Dermis blood vessel endothelial cell (primary cell): Measurements from ENCODE around the gene PXDN. TPM values are rescaled to one million over a fixed set of nuclear protein-coding genes. Genes with fewer than 3 reads are reported as not detected.
"Not testable (repeated sequence)": the region's sequence is repeated elsewhere in the genome, so short reads cannot be mapped to it uniquely, and the experiment has no call there.

ENCODE experiments used
- DNase-seq: peaks from one replicate; pipeline ENCODE4 v3.0.0; 2010
- total RNA-seq: library from RNA; depleted of rRNA; stranded (reverse); fragments of >200 nt; gene quantifications from 2 replicates; pipeline ENCODE4 v1.2.3, GENCODE V29; 2014

PXDN gene
- total RNA-seq, 1 donor from 2014 or later: 563 TPM

DNA sequence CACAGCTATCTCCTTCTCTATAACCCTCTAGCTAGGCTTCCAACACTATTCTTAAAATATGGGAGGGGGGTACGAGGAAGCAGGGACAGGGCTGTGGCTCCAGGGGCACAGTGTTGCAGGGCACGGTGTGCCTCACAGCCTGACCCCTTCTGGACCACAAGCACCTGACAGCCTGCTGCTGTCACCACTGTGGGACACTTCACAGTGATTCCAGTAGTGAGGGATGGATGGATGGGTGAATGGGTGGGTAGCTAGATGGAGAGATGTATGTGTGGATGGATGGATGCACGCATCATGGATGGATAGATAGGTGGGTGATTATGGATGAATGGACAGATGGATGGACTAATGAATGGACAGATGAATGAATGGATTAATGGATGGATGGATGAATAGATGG lies 21.6 kb downstream of the PXDN start:
- DNase-seq: no peak

DNA sequence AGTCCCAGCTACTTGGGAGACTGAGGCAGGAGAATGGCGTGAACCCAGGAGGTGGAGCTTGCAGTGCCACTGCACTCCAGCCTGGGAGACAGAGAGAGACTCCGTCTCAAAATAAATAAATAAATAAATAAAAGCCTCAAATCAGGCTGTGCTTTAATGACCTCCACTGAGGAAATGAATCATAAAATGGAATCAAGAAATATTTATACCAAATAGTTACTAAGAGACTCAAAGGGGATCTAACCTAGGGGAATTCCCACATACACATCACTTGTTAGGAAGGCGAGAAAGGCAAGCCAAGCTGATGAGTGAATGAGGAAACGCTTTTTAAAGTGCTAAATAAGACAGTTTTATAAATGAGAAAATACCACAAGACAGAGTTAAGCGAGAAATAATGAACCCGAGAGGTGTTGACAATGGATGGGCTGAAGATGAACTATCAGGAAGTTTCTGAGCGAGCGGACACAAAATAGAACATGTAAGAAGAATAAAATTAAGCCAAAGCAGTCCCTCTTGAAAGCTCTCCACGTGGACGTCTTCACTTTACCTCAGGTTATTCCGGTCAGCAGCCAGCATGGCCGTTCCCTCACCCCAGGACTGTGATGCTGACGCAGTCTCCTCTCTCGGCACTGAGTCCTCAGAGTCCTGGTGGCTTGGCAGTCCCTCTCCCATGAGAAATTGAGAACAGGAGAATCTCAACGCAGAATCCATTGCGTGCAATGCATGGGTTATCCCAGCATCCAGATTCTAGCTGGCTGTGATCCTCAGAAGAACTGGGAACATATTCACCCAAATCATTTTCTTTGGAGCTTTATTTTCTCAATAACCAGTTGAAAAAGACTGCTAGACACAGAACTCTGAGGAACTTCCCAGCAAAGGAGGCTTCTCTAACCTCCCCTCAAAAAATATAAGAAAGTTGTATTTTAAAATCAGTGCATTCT lies 22.3 kb downstream of the PXDN start:
- peak; percentile 95 for DNase-seq

DNA sequence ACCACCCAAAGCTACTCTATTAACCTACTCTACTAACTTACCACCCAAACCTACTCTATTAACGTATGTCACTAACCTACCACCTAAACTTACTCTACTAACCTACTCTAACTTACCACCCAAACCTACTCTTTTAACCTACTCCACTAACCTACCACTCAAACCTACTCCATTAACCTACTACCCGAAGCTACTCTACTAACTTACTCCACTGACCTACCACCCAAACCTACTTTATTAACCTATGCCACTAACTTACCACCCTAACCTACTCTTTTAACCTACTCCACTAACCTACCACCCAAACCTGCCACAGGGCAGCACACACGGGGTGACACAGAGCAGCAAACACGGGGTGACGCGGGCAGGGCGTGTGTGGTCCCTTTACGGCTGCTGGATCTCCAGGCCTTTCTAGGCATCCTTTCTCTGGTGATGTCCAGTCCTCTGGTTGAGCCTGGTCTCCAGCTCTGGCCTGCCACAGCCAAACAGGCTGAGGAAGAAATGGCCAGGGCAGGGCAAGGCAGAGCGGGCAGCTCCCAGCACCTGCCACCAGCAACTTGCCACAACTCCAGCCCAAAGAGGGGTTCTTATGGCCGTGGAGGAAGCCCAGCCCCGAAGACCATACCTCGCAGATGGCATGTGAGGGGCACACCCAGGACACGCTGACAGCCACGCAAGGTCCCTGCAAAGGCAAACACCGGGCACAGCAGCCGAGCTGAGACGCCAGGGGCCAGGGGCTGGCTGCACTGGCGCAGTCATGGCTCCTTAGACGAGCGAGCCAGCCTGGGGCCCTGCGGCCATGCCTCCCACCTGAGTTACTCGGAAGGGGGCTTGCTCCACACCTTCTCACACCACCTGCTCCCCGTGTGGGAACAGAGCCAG lies 25.7 kb downstream of the PXDN start:
- DNase-seq: peak; percentile 38

DNA sequence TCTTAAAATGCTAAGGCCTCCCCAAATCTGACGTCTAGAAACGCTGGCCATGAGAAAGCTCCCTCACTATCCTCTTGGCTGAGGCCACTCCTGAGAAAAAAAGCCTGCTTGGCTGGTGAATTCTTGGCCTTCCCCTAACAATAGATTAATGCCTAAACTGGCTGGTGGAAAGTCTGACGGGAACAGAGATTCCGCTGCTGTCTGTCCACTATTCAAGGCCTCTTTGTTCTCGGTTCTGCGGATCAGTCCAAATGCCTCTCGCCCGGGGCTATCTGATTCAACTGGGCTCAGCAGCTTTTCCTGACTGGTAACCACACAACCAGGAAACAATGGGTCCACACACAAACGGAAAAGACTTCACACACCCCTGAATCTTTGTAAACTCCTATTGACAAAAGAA lies 27.2 kb downstream of the PXDN start:
- DNase-seq: peak; percentile 97

DNA sequence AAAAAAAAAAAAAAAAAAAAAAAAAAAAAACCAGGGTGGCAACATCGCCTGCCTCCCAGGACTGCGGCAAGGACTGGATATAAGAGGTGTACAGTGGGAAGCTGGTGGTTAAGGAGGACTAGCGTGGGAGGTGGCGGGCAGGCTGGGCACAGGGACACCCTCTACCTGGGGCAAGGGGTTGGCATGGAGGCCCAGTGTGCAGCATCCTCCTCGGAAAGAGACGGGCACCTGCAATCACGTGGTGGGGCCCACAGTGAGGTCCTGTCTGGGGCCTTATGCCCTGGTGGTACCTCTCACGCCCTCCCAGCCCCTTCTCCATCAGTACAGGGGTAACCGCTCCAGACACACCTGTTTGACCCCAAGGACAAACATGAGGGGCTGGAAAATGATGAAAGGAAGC lies 27.9 kb downstream of the PXDN start:
- DNase-seq: no peak

DNA sequence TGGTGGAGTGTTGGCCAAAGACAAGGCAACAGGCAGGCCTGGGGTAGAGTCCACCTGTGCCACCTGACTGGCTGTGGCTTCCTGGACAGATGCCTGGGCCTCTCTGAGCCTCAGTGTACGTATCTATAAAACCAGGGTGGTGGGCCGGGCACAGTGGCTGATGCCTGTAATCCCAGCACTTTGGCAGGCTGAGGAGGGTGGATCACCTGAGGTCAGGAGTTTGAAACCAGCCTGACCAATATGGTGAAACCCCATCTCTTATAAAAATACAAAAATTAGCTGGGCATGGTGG lies 28.4 kb downstream of the PXDN start:
- not testable (repeated sequence) for DNase-seq

DNA sequence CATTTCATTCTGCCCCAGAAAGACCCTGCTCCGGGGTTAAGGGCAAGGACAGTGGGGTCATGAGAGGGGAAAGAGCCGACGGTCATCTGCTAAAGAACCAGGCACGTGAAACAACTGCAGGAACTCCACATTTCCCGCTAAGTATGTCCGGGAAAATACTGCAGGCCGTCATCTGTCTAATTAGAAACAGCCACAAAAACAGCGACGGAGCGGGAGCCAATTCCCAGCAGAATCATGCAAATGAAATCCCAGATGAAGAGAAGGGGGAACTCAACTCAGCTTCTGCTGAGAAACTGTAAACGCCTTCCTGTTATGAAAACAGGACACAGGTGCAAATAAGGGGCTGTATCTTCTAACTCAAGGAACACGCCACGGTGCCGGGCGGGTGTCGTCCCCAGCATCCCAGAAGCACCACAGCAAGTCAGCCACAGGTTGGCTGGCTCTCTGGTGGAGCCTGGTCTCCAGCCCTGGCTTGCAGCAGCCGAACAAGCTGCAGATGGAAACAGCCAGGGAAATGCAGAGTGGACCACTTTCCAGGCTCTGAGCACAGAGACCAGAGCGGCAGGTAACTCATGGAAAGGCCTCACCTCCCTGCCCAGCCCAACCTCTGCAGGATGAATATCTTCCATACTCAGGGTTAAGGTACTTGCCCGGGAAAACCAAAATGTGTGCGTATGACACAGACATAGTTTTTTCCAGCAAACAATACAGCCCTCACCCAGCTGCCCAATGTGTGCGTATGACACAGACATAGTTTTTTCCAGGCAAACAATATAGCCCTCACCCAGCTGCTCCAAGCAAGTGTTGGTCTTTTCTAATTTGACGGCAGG lies 28.9 kb downstream of the PXDN start:
- peak; percentile 91 for DNase-seq

DNA sequence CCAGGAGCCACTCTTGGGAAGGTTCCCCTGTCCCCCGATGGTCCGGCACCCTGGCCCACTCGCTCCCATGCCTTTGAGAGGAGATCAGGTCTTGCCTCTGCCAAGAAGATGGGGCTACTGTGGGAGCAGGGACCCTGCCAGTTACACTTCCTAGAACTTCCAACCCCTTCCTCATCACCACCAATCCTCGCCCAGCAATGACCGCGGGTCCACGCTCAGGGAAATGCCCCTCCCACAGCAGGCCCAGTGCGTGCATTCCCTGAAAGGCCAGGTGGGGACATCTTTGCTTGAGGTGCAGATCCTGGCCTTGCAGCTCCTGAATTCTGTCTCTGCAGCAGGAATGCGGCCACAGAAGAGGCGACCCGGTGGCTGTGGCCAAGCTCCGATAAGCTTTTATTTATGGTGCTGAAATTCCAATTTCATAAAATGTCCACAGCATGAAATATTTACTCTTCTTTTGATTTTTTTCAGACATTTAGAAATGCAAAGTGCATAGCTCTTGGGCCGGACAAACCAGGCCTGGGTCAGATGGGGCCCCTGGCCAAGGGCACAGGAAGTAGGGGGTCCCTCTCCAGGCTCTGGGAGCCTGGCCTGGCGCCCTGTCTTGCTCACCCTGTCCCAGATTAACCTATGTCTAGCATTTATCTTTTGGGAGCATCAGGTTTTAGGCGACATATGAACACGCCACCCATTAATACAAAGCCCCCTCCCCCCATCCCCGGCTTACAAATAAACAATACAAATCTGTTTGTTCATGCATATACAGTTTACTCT lies 29.8 kb downstream of the PXDN start:
- DNase-seq: no peak

DNA sequence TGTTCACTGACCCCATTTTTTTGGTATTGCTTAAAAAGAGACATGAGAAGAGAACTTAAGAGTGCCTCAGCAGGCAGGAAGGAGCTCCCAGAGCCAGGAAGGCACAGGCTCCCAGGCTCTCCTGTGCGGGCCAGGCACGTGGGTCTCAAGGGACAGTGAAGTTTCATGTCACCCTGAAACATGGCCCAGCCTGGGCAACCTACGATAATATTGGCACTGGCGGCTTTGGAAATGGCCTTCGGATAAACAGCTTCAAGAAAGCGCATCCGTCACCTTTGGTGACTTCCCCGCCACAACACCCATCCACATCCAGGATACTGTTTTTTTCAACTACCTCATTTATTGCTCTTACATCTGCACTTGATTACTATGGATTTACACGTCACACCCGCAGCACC lies 30.5 kb downstream of the PXDN start:
- DNase-seq: no peak

DNA sequence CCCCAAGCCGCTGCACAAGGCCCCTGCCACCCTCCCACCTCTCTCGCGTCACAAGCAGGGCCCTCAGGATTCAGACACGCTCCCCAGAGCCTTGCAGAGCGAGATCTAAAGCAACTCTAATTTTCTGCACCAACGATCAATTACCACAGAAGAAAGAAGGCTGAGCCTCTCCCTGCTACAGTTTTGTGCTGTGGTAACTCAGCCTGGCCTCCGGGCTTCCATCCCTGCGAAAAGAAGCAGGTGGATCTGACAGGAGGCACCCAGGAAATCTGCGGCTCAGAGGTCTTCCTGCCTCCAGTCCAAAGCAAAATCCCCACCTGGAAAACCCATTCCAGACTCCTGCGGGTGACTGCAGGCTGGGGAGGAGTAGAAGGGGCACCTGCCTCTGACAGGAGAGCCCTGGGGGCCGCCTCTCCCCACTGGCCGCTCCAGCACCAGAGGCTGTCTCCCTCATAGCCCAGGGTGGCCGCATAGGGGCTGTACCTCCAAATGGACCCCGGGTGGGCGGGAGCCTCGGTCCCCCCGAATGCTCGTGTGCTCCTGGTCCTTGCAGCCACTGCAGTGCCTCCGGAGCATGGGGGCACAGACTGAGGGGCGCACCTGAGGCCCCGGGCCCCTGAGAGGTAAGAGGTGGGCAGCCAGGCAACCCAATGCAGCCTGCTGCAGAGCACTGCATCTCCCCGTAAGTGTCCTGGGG lies 31.0 kb downstream of the PXDN start:
- no peak for DNase-seq

DNA sequence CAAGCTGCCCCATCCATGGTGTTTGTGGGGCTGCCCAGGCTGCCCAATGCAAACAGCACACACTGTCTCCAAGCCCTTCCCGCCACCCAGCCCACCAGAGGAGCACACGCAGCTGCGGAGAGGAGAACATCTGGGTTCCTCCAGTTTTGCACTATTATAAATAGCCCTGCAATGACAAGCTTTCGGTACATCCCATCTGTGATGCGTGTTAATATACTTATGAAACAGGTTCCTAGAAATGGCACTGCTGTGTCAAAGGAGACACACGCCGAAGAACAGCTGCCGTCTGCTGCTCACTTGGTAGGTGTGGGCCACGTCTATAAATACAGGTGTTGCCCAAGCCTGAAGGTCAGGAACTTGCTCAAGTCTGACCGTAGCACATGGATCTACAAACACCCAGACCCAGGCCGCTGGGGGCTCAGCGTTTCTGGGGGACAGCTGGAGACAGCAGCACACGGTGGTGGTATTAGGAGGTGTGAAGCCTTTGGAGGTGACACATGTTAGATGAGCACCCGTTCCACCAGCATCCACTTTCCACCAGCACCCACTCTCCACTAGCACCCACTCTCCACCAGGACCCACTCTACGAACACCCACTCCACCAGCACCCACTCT lies 34.3 kb downstream of the PXDN start:
- DNase-seq: no peak

DNA sequence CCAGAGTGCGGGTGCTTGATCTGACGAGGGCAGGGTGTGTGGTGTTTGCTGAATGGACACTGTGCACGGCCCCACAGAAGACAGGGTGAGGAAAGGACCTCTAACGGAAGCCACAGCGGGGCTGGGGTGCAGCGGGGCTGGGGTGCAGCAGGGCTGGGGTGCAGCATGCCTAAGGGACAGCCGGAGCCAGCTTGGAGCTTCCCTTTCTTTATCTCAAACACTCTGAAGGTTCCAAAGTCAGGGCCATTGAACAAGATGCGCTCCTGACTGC lies 35.0 kb downstream of the PXDN start:
- no peak for DNase-seq

DNA sequence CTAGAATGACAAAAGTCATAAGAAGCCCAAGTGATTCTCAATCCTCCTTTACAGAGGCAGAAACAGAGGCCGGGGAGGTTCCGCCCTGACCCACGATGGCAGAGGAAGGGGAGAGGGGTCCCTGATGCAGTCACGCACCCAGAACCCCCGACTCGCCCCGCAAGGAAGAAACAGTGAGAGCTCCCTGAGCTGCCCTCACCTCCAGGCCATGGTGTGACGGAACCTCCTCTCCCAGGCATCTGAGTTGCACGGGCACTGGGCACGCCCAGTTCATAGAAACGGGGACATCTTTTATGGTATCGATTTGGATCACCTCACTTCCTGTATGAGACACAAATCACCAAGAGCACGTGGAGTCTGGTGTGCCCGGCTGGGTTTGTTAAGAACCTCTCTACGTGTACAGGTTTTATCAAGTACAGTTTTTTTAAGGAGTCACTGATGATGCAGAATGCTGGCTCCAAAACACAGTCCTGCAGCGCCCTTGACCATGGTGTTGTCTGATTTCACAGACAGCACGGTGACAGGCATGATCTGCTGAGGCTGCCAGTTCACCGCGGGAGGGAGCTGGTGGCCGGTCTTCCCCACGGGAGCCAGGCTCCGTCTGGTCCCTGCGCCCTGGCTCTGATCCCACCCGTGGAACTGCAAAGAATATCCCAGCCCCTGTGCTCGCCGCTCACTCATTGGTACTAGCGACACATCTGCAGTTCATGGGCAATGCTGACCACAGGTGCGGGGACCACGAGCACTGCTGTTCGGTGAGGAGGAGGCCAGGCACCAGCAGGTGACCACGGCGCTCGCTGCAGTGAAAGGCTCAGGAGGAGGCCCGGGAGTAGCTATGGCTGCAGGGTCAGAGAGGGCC lies 35.6 kb downstream of the PXDN start:
- DNase-seq: peak; percentile 31

DNA sequence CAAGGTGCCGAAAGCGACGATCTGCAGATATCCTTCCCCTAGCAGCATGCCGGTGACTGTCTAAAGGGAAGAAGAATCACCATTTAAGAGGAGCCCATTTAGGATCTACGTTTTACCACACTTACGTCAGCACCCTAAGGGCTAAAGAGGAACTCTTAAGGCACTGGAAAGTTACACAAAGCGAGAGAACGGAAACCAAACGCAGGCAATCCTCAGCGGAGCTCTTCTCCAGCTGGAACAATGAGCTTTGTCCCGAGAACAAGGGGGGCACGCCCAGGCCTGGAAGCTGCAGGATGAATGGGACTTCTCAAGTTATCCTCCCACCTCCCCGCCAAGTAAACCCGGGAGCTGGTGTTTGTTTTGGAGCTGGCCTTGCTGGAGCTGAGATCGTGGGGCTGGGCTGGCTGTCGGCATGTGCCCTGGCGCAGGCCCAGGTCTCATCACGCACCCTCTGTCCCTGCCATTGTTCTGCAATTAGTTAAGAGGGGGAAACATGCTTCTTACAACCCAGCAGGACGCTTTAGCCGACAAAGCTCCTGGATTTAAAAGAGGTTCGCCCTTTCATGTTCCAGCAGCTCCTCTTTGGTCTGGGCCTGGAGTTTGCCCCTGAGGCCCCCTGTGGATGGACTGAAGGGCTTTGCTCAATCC lies 36.4 kb downstream of the PXDN start:
- DNase-seq: peak; percentile 98

DNA sequence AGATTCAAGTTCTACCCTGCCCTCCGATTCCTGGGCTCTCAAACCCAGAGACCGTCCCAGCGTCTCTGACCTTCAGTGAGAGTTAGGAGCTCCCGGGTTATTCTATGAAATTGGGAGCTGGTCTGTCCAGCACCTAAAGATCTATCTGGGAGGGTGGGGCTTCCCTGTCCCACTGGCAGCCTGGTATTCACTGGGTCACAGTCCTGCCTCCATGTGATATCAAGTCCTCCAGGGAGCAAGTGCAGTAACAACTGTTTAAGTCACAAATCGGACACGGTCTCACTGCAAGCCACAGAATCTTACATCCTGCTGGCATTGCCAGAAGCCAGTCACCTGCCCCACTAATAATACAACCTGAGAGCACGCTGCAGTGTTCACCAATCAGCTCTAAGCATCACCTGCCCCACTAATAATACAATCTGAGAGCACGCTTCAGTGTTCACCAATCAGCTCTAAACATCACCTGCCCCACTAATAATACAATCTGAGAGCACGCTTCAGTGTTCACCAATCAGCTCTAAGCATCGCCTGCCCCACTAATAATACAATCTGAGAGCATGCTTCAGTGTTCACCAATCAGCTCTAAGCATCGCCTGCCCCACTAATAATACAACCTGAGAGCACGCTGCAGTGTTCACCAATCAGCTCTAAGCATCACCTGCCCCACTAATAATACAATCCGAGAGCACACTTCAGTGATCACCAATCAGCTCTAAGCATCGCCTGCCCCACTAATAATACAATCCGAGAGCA lies 38.0 kb downstream of the PXDN start:
- not testable (repeated sequence) for DNase-seq

DNA sequence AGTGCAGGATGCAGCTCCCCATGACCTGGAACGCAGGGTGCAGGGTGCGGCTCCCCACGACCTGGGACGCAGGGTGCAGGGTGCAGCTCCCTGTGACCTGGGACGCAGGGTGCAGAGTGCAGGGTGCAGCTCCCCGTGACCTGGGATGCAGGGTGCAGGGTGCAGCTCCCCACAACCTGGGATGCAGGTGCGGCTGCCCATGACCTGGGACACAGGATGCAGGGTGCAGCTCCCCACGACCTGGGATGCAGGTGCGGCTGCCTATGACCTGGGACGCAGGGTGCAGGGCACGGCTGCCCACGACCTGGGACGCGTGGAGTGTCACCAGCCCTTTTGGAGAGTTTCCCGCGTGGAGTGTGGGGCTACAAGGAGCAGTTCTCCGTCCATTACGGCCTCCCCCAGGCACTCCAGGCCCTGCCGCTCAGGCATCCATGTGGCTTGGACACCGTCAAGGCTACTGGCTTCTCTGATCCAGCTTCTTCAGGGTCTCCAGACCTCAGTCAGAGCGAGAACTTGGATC lies 38.7 kb downstream of the PXDN start:
- no peak for DNase-seq

DNA sequence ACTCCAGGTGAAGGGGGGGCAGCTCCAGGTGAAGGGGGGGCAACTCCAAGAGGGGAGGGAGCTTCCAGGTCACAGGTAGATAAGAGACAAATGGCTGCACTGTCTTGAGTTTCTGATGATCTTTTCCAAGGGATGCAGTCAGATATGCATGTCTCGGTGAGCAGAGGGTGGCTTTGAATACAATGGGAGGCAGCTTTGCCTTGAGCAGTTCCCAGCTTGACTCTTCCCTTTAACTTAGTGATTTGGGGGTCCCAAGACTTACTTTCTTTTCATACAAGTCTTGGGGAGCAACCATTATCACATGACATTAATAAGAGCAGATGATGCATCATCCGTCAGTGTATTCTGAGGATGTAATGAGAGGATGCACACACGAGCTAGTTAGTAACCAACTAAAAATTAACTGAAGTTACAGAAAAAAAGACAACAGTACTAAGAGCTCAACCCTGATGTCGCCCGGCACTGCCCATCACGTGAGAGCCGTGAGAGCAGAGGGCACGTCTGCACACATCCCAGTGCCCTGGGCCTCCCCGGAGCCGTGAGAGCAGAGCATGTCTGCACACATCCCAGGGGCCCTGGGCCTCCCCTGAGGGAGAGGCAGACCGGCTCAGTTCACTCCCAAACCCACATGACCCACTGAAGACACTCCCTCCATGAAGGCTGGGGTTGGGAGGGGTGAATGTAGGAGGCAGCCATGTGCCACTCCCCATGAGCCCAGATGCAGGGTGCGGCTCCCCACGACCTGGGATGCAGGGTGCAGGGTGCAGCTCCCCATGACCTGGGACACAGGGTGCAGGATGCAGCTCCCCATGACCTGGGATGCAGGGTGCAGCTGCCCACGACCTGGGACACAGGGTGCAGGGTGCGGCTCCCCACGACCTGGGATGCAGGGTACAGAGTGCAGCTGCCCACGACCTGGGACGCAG lies 39.4 kb downstream of the PXDN start:
- peak; percentile 31 for DNase-seq

DNA sequence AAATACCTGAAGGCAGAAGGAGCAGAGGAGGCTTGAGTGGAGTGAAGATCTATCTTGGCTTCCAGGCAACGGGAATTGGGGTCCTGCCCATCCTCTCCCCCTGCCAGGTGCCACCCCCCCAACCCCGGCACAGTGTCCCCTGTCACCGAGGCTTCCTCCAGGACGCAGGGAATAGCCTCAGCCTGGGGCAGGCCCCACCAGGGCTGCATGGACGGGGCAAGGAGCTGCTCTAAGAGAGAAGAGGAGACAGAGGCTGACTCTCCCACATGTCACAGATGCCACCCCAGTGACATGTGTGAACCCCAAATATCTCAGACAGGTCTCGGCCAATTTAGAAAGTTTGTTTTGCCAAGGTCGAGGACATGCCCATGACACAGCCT lies 42.1 kb downstream of the PXDN start:
- DNase-seq: no peak
